GM10847 (cell line): ENCODE measurements around the gene HLA-DPA1.

Source experiments
- POLR2A ChIP-seq: IDR thresholded peaks from 2 replicates; pipeline ENCODE4 v1.6.1; 2011; ENCODE audit not compliant: insufficient read length; ENCODE audit errors: extremely low read depth

HLA-DPA1 gene

DNA sequence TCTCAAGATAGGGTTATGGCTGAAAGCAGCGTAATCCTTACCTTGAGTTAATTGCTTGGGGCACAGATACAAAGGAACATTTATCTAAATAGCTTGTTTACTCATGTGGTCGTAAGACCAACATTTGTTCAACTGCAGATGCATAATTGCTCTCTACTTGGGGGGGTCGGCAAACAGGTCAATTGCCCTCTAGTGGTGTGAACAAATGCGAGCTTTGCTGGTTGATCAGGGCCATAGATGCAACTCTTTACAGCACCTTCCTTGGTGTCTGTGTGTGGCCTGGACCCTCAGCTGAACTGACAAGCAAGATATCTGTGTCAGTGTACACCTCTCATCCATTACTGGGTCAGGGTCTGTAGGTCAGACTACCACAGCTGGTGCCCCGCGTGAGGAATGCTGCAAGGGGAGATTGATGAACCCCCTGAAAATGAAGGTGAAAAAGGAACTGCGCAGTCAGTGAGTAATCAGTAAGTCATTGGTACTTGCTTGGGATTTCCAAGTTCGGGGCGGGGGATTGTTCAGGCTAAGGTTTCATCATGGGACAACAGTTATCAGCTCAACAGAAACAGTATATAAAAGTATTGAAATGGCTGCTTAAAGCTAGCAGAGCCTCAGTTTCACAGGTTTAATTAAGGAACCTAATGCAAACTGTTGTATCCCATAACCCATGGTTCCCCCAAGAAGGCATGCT lies 24.0 kb downstream of the HLA-DPA1 start:
- TF ChIP-seq POLR2A, result no peak

- no peak for TF ChIP-seq POLR2A
These were observed 33.3 kb downstream of the HLA-DPA1 start for GRCh38 chr6:33040157-33040556.

GRCh38 chr6:33036535-33036934 lies 36.9 kb downstream of the HLA-DPA1 start:
- no peak for TF ChIP-seq POLR2A

GRCh38 chr6:33034554-33034953 lies 38.9 kb downstream of the HLA-DPA1 start:
- TF ChIP-seq POLR2A, result no peak

- TF ChIP-seq POLR2A, result no peak
These were observed 43.2 kb downstream of the HLA-DPA1 start for GRCh38 chr6:33030245-33030644.

GRCh38 chr6:33029328-33030184 lies 43.9 kb downstream of the HLA-DPA1 start:
- TF ChIP-seq POLR2A, result peak; percentile 33

- no peak for TF ChIP-seq POLR2A
These were observed 45.1 kb downstream of the HLA-DPA1 start for GRCh38 chr6:33028220-33028849.

DNA sequence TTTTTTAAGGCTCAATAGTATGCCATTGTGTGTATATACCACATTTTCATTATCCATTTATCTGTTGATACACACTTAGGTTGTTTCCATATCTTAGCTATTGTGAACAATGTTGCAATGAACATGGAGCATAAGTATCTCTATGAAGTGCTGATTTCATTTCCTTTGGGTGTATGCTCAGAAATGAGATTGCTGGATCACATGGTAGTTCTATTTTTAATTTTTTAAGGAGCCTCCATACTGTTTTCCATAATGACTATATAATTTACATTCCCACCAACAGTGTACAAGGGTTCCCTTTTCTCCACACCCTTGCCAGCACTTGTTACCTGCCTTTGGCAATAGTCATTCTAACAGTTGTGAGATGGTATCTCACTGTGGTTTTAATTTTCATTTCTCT lies 48.9 kb downstream of the HLA-DPA1 start:
- no peak for TF ChIP-seq POLR2A

GRCh38 chr6:33023536-33023935 lies 49.9 kb downstream of the HLA-DPA1 start:
- no peak for TF ChIP-seq POLR2A

GRCh38 chr6:33021917-33022316 lies 51.5 kb downstream of the HLA-DPA1 start:
- no peak for TF ChIP-seq POLR2A

DNA sequence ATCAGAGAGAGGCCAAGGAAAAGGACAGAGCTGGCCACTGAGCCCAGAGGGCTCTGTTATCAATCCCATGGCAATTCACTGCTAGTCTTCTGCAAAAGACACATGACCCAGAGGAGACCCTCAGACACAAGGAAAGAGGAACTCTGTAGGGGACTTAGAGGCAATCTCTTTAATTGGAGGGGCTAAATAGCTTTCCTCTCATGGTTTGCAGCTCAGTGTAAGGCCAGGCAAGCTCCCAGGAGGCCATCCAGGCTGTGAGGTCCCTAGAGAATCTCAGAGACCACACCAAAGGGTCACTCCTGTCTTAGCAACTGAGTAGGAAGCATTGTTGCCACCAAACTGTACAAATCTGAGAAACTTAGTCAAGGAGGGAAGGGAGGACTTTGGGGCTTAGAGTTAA lies 54.1 kb downstream of the HLA-DPA1 start:
- no peak for TF ChIP-seq POLR2A

- no peak for TF ChIP-seq POLR2A
These were observed 54.5 kb downstream of the HLA-DPA1 start for GRCh38 chr6:33018904-33019303.

GRCh38 chr6:33018418-33018817 lies 55.0 kb downstream of the HLA-DPA1 start:
- no peak for TF ChIP-seq POLR2A

GRCh38 chr6:33017694-33018353 lies 55.6 kb downstream of the HLA-DPA1 start:
- TF ChIP-seq POLR2A, result no peak

- TF ChIP-seq POLR2A, result no peak
These were observed 56.4 kb downstream of the HLA-DPA1 start for GRCh38 chr6:33017018-33017417.
